ENCODE measurements around the gene GAPDH. TPM values are rescaled to one million over a fixed set of nuclear protein-coding genes. Genes with fewer than 3 reads are reported as not detected.

Gene GAPDH
- total RNA-seq, 2 donors from 2014 or later = 4,693 to 5,476 TPM

DNA sequence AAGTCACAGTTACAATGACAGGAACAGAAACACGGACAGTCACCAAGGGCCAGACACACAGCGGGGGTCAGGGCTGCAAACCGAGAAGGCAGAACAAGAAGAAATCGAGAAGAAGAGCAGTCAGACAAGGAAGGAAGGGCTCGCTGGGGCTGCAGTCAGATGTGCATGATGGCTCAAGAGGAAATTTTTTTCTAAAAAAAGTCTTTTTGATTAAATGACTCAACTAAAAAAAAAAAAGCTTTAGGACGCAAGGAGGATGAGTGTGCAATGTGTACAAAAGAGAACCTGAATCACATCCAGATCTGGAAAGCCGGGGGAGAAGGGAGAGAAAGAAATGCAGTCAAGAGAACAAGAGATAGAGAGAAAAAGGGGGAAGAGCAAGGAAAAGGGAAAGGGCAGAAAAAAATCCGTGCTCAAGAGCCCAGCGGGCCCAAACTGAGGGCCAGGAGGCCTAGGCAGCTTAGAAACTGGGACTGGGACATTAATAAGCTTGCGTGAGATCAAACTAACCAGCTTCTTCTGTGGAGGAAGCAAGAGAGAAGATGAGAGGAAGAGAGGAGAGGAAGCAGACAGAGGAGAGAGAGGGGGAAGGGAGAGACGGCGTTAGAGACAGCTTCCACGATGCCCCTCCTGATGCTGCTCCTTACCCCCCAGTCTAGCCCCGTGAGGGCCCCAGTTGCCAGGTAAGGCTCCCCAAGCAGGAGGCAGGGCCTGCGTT, 14.8 kb downstream of the GAPDH start:
- TF ChIP-seq, protein P1, sequence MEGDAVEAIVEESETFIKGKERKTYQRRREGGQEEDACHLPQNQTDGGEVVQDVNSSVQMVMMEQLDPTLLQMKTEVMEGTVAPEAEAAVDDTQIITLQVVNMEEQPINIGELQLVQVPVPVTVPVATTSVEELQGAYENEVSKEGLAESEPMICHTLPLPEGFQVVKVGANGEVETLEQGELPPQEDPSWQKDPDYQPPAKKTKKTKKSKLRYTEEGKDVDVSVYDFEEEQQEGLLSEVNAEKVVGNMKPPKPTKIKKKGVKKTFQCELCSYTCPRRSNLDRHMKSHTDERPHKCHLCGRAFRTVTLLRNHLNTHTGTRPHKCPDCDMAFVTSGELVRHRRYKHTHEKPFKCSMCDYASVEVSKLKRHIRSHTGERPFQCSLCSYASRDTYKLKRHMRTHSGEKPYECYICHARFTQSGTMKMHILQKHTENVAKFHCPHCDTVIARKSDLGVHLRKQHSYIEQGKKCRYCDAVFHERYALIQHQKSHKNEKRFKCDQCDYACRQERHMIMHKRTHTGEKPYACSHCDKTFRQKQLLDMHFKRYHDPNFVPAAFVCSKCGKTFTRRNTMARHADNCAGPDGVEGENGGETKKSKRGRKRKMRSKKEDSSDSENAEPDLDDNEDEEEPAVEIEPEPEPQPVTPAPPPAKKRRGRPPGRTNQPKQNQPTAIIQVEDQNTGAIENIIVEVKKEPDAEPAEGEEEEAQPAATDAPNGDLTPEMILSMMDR (IDR thresholded peaks at IDR 0.05) = no peak
- H3K27me3 ChIP-seq = no peaks in the 10 kb centered on the region
- H3K4me1 ChIP-seq = peaks cover 0 to 72% of the 10 kb centered on the region in 2 donors
- no peak for DNase-seq (ENCODE audit: low spot score)
- H3K4me3 ChIP-seq = no peak overlapping the region
- H3K9me3 ChIP-seq = no peaks in the 10 kb centered on the region
- peak overlapping the region; percentile 94 to 98 for H3K27ac ChIP-seq
- H3K36me3 ChIP-seq = peaks cover 17% of the 10 kb centered on the region

DNA sequence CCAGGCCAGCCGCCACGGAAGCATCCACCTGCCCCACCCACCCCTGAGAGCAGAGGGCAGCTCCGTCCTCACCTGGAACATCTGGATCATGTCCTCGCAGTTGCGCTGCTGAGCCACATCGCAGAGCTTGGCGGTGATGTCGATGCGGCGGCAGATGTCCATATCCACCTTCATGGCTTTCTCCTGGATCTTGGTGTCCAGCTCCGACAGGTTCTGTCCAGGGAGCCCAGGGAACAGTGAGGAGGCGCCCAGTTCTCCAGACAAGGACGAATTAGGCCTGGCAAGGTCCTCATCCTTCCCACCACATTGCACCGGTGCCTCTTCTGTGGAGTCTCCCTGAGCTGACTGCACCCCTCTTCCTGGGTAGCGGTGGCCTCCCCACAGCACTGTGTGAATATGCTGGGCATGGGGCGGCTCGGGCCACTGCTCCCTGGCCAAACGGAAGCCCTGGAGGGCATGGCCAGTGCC, 15.4 kb downstream of the GAPDH start:
- Histone ChIP-seq H3K27ac (peak overlapping the region; percentile 94 to 98), H3K36me3 (peaks cover 12% of the 10 kb centered on the region), H3K9me3 (no peaks in the 10 kb centered on the region), H3K27me3 (no peaks in the 10 kb centered on the region), H3K4me1 (peaks cover 0 to 78% of the 10 kb centered on the region in 2 donors), H3K4me3 (no peak overlapping the region)
- no peak for DNase-seq (ENCODE audit: low spot score)
- TF ChIP-seq, protein P1 (IDR thresholded peaks at IDR 0.05) = no peak

DNA sequence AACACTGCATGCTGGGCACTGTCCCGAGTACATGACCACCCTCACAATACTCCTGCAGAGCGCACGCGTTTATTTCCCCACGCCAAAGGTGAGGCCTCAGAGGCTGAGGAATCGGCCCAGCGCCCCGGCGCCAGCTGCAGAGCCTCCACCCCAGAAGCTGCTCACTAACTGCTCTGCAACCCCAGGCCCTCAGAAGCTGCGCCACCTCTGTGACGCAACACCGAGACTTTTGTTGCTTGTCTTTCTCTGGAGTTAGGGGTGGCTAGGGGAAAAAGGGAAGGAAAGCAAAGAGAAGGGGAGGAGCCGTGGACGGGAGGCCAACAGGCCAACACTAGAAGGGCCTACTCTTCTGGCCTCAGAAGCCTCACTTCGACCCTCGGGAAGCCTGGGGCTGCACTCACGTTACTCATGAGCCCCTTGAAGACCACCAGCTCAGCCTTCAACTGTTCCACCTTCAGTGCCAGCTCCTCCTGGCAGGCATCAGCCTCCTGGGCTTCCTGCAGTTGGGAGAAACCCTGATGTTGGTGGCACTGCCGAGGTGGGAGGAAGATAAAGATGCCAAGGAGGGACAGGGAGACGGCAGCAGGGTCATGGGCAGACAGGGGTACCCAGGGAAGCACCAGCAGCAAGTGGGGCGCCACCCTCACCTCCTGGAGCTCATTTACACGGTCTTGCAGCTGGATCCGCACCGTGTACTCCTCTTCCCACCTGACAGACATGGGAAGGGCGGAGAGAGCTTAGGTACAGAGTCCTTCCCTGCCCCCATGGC, 16.2 kb downstream of the GAPDH start:
- Histone ChIP-seq H3K27ac (peak overlapping the region; percentile 94 to 98), H3K4me1 (peaks cover 0 to 84% of the 10 kb centered on the region in 2 donors), H3K27me3 (no peaks in the 10 kb centered on the region), H3K9me3 (no peaks in the 10 kb centered on the region), H3K4me3 (no peak overlapping the region), H3K36me3 (peaks cover 10% of the 10 kb centered on the region)
- TF ChIP-seq, protein P1 (IDR thresholded peaks at IDR 0.05) = no peak
- no peak for DNase-seq (ENCODE audit: low spot score)

DNA sequence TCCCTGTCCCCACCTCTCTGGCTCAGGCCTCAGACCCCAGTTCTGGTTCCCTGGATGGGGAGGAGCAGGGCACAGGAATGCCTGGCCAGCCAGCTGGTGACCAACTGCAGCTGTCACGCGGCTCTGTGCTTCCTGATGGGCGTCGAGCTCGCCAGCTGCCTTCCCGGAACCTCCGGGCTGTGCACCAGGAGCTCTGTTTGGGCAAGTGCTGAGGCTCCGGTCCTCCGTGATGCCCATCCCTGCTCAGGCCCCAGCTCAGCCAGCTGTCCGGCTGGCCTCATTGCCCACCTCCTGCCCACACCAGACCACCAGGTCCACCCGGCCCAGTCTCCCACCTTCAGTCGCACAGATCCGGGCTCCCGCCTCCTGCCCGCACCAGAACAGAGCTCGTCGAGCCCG, 16.7 kb downstream of the GAPDH start:
- Histone ChIP-seq H3K9me3 (no peaks in the 10 kb centered on the region), H3K27ac (peak overlapping the region; percentile 94 to 98), H3K27me3 (no peaks in the 10 kb centered on the region), H3K36me3 (peaks cover 10% of the 10 kb centered on the region), H3K4me1 (peaks cover 0 to 81% of the 10 kb centered on the region in 2 donors), H3K4me3 (peak overlapping the region in 1 of 2 donors; percentile 21)
- TF ChIP-seq, protein P1 (IDR thresholded peaks at IDR 0.05) = no peak
- DNase-seq (ENCODE audit: low spot score) = peak; percentile 82

DNA sequence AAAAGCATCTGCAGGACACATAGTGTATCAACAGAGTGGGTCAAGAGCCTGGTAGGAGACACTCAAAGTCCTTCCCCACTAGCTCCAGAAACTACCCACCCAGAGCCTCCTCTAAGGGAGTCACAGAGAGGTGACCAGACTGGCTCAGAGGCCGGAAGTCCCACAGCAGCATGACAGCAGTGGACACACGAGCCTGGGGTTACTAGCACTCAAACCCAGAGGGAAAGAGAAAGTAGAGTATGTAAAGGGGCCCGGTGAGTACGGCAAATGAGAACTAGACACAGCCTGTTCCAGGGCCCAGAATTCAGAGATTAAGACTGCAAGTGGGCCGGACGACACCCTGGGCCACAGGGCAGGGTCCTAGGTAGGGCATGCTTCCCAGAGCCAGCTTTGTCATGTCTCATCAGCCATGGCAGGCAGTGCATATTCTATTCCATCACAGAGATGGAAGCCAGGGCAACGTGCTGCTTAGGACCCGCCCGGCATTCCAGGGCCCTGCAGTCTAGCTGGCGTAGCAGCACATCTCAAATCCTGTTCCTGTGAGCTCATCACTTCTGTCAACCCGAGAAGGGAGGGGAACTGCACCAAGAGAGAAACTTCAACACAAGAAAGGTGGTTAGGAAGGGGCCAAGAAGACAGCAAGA, 17.3 kb downstream of the GAPDH start:
- Histone ChIP-seq H3K9me3 (no peaks in the 10 kb centered on the region), H3K4me3 (peak overlapping the region in 1 of 2 donors; percentile 21), H3K4me1 (peaks cover 0 to 84% of the 10 kb centered on the region in 2 donors), H3K27ac (peak overlapping the region; percentile 94 to 98), H3K36me3 (peaks cover 10% of the 10 kb centered on the region), H3K27me3 (no peaks in the 10 kb centered on the region)
- DNase-seq (ENCODE audit: low spot score) = peak; percentile 77
- TF ChIP-seq, protein P1 (IDR thresholded peaks at IDR 0.05) = no peak

Data from right atrium auricular region (tissue), 2 donors.